Neutrophil (primary cell): ENCODE data around the gene CCK.

Source experiments
- H3K27ac ChIP-seq: fragments of 200-600 bp; sonication (generic); 2 replicates; pipeline ENCODE4 v1.5.1; 2016; ENCODE audit warnings: mild to moderate bottlenecking, moderate library complexity
- H3K27me3 ChIP-seq: fragments of 200-600 bp; sonication (generic); 2 replicates; pipeline ENCODE4 v1.6.0; 2016; ENCODE audit warnings: mild to moderate bottlenecking
- H3K36me3 ChIP-seq: fragments of 200-600 bp; sonication (generic); 2 replicates; pipeline ENCODE4 v1.5.1; 2017
- H3K4me1 ChIP-seq, 2 experiments: fragments of 200-600 bp in 1 of 2; sonication (generic) in 1 of 2; 1 replicate in 1 of 2; 2 replicates in 1 of 2; pipeline versions ENCODE4 v1.5.1 to v1.6.1; 2013 to 2016; ENCODE audit warnings: low read depth in 1 of 2, low read length in 1 of 2, mild to moderate bottlenecking in 1 of 2, moderate library complexity in 1 of 2; ENCODE audit not compliant: control insufficient read depth in 1 of 2, insufficient read depth in 1 of 2
- H3K4me3 ChIP-seq, 2 experiments: fragments of 200-600 bp in 1 of 2; sonication (generic) in 1 of 2; 1 replicate in 1 of 2; 2 replicates in 1 of 2; pipeline ENCODE4 v1.5.1; 2013 to 2016; ENCODE audit warnings: low read depth in 1 of 2, low read length in 1 of 2, mild to moderate bottlenecking in 1 of 2, moderate library complexity in 1 of 2
- H3K9me3 ChIP-seq: fragments of 200-600 bp; sonication (generic); 2 replicates; pipeline ENCODE4 v1.5.1; 2016
- CTCF ChIP-seq: fragments of 200-600 bp; sonication (generic); IDR thresholded peaks from 2 replicates; pipeline ENCODE4 v1.5.1; 2016; ENCODE audit warnings: antibody characterized with exemption

The CCK gene

GRCh38 chr3:42209917-42210316 lies 56.1 kb downstream of the CCK start:
- Histone ChIP-seq H3K4me1 (no peaks in the 10 kb centered on the region), H3K9me3 (no peaks in the 10 kb centered on the region), H3K4me3 (no peak overlapping the region), H3K27me3 (no peaks in the 10 kb centered on the region), H3K27ac (no peak overlapping the region), H3K36me3 (peaks cover 42% of the 10 kb centered on the region)
- no peak for TF ChIP-seq CTCF
